Measurements from ENCODE around the gene BMP6. TPM values are rescaled to one million over a fixed set of nuclear protein-coding genes. Genes with fewer than 3 reads are reported as not detected.
A peak's percentile ranks its signal among the peaks of the same experiment; 100 is the strongest.

Gene BMP6
- polyA plus RNA-seq, 3 donors: not detected

DNA sequence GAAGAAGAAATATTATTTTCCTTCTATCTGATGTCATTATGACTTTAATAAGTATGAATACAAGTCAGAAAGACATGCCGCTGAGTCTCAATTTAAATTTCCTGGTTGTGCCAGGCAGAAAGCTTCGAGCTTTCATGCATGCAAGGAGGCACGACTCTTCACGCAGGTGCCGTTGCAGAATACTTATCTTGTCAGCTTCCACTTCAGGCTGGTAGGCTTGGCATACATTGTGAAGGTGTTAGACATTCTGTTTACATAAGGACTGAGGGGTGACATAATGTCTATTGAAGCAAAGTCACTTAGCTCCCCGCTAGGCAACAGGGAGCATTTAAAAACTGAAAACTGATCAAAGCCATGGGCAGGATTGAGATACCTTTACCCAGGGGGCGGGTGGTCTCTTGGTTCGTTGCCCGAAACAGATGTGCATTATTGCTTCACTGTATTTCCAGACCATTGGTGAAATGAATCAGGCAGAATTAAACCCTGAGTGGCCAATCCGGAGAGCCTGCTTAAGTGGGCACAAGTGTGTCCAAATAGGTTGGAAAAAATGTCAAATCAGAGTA lies 16.4 kb downstream of the BMP6 start:
- no peaks in the 10 kb centered on the region for H4K20me1 ChIP-seq (ENCODE audit: insufficient read depth, low read length)
- H3K9me3 ChIP-seq (replicated peaks in 1 of 2; ENCODE audit: control insufficient read depth in 1 of 2, insufficient read depth in 1 of 2, low read length in 2 of 2): no peaks in the 10 kb centered on the region
- H3K4me1 Mint-ChIP-seq: no peaks in the 10 kb centered on the region
- no peak overlapping the region for H2AFZ ChIP-seq (ENCODE audit: insufficient read depth, low read depth, low read length, poor library complexity, severe bottlenecking)
- no peak overlapping the region for H3K27ac Mint-ChIP-seq
- no peak overlapping the region for H3K9ac ChIP-seq (ENCODE audit: insufficient read depth, low read length, poor library complexity, severe bottlenecking)
- no peaks in the 10 kb centered on the region for H3K4me1 ChIP-seq (ENCODE audit: control insufficient read depth in 1 of 2, insufficient read depth in 2 of 2, low read length in 2 of 2)
- H3K9me3 Mint-ChIP-seq: no peaks in the 10 kb centered on the region
- H3K4me2 ChIP-seq (replicated peaks; ENCODE audit: extremely low read depth, low read length, poor library complexity, severe bottlenecking): no peak overlapping the region
- no peak overlapping the region for H3K27ac ChIP-seq (ENCODE audit: low read depth in 1 of 2, low read length in 2 of 2)
- no peak overlapping the region for H3K4me3 ChIP-seq (replicated peaks in 1 of 3; ENCODE audit: low read depth in 2 of 3, low read length in 3 of 3)
- TF ChIP-seq, protein P1, sequence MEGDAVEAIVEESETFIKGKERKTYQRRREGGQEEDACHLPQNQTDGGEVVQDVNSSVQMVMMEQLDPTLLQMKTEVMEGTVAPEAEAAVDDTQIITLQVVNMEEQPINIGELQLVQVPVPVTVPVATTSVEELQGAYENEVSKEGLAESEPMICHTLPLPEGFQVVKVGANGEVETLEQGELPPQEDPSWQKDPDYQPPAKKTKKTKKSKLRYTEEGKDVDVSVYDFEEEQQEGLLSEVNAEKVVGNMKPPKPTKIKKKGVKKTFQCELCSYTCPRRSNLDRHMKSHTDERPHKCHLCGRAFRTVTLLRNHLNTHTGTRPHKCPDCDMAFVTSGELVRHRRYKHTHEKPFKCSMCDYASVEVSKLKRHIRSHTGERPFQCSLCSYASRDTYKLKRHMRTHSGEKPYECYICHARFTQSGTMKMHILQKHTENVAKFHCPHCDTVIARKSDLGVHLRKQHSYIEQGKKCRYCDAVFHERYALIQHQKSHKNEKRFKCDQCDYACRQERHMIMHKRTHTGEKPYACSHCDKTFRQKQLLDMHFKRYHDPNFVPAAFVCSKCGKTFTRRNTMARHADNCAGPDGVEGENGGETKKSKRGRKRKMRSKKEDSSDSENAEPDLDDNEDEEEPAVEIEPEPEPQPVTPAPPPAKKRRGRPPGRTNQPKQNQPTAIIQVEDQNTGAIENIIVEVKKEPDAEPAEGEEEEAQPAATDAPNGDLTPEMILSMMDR (IDR thresholded peaks at IDR 0.05): no peak
- intact Hi-C loops (cut with micrococcal nuclease): no loop called here
- no peaks in the 10 kb centered on the region for H3K36me3 Mint-ChIP-seq
- no peak for DNase-seq
- H3K27me3 ChIP-seq (ENCODE audit: control insufficient read depth in 2 of 2, insufficient read depth in 2 of 2, low read length in 2 of 2): peaks cover 0 to 2% of the 10 kb centered on the region in 2 donors
- no peaks in the 10 kb centered on the region for H3K79me2 ChIP-seq (ENCODE audit: insufficient read depth, low read length)
- peaks cover 3 to 11% (median 8%) of the 10 kb centered on the region in 3 donors for H3K27me3 Mint-ChIP-seq (ENCODE audit: low read depth in 3 of 3)
- no peak overlapping the region for H3K4me3 Mint-ChIP-seq
- H3K36me3 ChIP-seq (replicated peaks in 1 of 2; ENCODE audit: control insufficient read depth in 1 of 2, insufficient read depth in 2 of 2, low read length in 2 of 2): no peaks in the 10 kb centered on the region
- WGBS (ENCODE audit: insufficient coverage): 98% methylated on average over 8 of the region's 10 CpGs

GRCh38 chr6:7745942-7746341 lies 20.0 kb downstream of the BMP6 start:
- no peaks in the 10 kb centered on the region for H3K9me3 ChIP-seq (replicated peaks in 1 of 2; ENCODE audit: control insufficient read depth in 1 of 2, insufficient read depth in 1 of 2, low read length in 2 of 2)
- DNase-seq: no peak
- H3K36me3 Mint-ChIP-seq: no peaks in the 10 kb centered on the region
- H3K79me2 ChIP-seq (ENCODE audit: insufficient read depth, low read length): no peaks in the 10 kb centered on the region
- peaks cover 2 to 3% (median 3%) of the 10 kb centered on the region in 3 donors for H3K27me3 Mint-ChIP-seq (ENCODE audit: low read depth in 3 of 3)
- no peaks in the 10 kb centered on the region for H3K4me1 ChIP-seq (ENCODE audit: control insufficient read depth in 1 of 2, insufficient read depth in 2 of 2, low read length in 2 of 2)
- H3K4me1 Mint-ChIP-seq: peaks cover 3% of the 10 kb centered on the region
- peaks cover 0 to 2% of the 10 kb centered on the region in 2 donors for H3K27me3 ChIP-seq (ENCODE audit: control insufficient read depth in 2 of 2, insufficient read depth in 2 of 2, low read length in 2 of 2)
- H4K20me1 ChIP-seq (ENCODE audit: insufficient read depth, low read length): no peaks in the 10 kb centered on the region
- no peak overlapping the region for H3K4me3 ChIP-seq (replicated peaks in 1 of 3; ENCODE audit: low read depth in 2 of 3, low read length in 3 of 3)
- TF ChIP-seq, protein P1 (IDR thresholded peaks at IDR 0.05): no peak
- intact Hi-C loops (cut with micrococcal nuclease): no loop called here
- no peak overlapping the region for H2AFZ ChIP-seq (ENCODE audit: insufficient read depth, low read depth, low read length, poor library complexity, severe bottlenecking)
- H3K27ac ChIP-seq (ENCODE audit: low read depth in 1 of 2, low read length in 2 of 2): no peak overlapping the region
- no peaks in the 10 kb centered on the region for H3K36me3 ChIP-seq (replicated peaks in 1 of 2; ENCODE audit: control insufficient read depth in 1 of 2, insufficient read depth in 2 of 2, low read length in 2 of 2)
- peaks cover 0 to 2% (median 0%) of the 10 kb centered on the region in 7 donors for H3K9me3 Mint-ChIP-seq
- H3K4me3 Mint-ChIP-seq: no peak overlapping the region
- H3K4me2 ChIP-seq (replicated peaks; ENCODE audit: extremely low read depth, low read length, poor library complexity, severe bottlenecking): no peak overlapping the region
- H3K9ac ChIP-seq (ENCODE audit: insufficient read depth, low read length, poor library complexity, severe bottlenecking): no peak overlapping the region
- peak overlapping the region in 1 of 7 donors; percentile 1 for H3K27ac Mint-ChIP-seq
- 97% methylated on average over 10 of the region's 10 CpGs for WGBS (ENCODE audit: insufficient coverage)

Data from CD14-positive monocyte (primary cell).